Brain pericyte (primary cell): ENCODE measurements around the gene EHD4.

Source experiments
- DNase-seq: peaks from one replicate; pipeline ENCODE4 v3.0.0-alpha.2; 2012; ENCODE audit warnings: low read depth, low spot score

EHD4 gene

GRCh38 chr15:41994772-41995475 is 22.6 kb upstream of the EHD4 start:
- DNase-seq, result no peak

DNA sequence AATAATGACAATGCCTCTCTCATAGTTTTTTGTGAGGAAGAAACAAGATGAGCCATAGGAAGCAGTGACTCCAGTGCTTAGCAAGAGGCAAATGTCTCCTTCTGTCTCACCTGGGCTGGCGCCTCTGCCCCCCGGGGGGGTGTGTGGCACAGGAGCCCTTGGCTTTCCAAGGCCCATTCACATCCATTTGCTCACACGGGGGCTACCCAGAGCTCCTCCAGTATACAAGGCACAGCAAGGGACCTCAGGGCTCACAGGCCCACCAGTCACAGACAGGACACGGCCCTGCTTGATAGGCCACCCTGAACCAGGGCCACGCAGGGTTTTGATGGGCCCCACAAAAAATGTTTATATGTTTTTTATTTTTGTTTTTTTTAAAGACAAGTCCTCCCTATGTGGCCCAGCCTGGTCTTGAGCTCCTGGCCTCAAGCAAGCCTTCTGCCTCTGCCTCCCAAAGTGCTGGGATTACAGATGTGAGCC is 21.9 kb upstream of the EHD4 start:
- DNase-seq, result no peak

- no peak for DNase-seq
Observed at GRCh38 chr15:41993472-41994170, 21.3 kb upstream of the EHD4 start.

DNA sequence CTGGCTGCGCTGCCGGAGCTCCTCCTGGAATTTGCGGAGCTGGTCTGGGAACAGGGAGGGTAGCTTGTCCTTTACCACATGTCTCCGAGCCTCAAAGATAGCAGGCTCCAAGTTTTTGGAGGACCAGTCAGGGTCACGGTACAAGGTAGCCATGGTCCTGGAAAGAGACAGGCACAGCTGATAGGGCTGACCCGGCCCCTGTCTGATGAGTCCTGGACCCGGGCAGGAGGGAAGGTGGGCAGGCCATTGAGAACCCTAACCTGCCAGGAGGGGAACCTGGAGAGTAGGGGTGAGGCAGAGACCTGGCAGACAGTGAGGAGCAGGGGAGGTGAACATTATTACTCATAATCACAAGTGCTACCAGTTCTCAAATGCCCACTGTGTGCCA is 20.4 kb upstream of the EHD4 start:
- no peak for DNase-seq

DNA sequence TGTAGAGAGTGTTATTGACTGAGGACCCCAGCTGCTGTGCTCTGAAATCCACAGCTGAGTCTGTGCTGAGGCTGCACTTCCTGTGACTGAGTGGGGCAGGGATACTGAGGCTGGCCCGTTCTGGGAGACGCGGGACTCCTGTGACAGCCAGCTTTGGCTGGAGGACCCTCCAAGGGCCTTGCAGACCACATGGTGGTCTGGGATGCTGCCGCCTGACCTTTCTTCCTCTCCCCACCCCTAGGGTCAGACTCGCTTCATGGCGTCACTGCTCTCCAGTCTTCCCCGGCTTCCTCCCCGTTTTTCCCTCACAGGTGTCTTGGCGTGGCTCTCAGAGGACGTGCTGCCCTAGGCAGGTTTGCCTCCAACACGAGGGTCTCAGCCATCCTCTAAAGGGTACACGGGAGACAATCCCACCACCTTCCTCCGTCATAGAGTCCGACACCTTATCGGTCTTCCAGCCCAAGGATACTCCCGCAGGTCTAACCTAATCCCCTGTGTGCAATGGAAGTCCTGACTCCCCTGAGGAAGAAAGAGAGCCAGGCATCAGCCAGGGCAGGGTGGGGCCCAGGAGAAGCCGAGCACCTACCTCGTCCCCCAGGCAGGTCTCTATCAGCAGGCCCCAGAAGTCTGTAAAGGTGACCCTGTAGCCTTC is 19.9 kb upstream of the EHD4 start:
- no peak for DNase-seq

DNA sequence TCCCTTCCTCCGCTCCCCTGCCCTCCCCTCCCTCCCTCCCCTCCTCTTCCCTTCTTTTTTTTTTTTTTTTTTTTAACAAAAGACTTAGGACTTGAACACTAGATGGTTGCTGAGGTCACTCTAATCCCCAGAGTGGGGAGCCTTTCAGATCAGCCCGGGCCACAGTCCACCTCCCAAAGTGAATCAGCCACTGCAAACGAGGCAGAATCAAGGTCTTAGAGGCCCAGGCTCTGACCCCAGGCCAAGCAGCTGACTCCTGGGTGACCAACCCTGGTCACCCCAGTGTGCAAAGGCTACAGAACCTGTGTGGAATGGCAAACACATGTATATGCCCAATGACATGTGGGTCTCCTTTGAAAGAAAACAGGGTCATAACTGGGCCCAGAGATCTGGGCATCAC is 18.3 kb upstream of the EHD4 start:
- DNase-seq, result no peak

DNA sequence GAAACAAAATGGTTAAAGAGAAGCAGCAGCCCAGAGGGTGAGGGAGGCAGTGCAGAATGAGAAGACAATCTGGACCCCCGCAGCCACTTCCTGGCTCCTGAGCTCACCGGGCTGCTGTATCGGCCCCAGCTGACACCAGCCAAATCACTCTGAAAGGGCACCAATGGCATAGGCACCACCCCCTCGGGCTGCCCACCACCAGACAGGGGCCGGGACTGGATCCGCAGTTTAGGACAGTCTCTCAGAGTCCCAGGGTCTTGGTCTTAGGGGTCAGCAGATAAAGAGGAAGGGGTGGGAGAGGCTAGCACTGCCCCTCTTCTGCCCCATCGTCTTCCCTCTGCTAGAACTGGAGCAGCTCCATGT is 17.9 kb upstream of the EHD4 start:
- no peak for DNase-seq

DNA sequence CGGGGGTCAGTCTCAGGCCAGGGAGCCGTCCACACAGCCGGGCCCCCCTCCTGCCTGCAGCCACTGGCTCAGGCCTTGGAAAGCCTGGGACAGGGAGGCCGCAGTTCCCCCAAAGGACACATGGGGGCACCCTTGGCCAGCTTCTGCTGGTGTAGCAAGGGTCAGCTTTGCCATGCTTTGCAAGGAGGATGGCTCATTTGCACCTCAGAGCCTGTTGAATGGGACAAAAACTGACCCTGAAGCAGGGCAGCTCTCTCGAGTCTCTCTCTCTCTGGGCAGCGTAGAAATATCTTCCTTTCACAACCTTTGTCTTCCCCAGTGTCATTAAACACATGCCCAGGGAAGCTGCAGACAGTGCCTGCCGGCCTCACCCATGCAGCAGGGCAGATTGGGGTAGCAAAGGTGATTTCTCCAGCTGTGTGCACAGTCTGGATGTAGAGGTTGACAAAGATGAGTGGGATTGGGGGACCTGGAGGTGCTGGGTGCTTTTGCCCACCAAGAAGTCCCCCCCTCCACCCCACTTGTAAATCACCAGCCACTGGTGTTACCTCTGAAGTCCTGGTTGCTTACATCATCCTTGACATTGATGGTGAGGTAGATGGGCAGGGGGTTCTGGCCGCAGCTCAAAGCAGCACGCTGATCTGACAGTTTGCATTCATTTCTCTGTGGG is 17.4 kb upstream of the EHD4 start:
- no peak for DNase-seq

- no peak for DNase-seq
Observed at GRCh38 chr15:41988896-41989572, 16.7 kb upstream of the EHD4 start.

DNA sequence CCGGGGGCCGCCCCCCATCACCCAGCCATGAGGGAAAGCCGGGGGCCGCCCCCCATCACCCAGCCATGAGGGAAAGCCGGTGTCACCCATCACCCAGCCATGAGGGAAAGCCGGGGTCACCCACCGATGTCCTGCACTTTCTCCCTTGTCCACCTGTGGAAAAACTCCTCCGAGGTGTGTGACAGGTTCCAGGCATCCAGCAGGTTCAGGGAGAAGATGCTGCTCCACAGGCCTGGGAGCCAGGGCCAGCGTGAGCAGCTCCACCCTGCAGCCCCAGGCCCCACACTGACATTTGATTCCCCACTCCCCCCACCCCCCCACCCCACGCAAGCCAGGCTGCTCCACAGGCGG is 15.5 kb upstream of the EHD4 start:
- no peak for DNase-seq

- DNase-seq, result no peak
Observed at GRCh38 chr15:41987246-41987924, 15.0 kb upstream of the EHD4 start.

DNA sequence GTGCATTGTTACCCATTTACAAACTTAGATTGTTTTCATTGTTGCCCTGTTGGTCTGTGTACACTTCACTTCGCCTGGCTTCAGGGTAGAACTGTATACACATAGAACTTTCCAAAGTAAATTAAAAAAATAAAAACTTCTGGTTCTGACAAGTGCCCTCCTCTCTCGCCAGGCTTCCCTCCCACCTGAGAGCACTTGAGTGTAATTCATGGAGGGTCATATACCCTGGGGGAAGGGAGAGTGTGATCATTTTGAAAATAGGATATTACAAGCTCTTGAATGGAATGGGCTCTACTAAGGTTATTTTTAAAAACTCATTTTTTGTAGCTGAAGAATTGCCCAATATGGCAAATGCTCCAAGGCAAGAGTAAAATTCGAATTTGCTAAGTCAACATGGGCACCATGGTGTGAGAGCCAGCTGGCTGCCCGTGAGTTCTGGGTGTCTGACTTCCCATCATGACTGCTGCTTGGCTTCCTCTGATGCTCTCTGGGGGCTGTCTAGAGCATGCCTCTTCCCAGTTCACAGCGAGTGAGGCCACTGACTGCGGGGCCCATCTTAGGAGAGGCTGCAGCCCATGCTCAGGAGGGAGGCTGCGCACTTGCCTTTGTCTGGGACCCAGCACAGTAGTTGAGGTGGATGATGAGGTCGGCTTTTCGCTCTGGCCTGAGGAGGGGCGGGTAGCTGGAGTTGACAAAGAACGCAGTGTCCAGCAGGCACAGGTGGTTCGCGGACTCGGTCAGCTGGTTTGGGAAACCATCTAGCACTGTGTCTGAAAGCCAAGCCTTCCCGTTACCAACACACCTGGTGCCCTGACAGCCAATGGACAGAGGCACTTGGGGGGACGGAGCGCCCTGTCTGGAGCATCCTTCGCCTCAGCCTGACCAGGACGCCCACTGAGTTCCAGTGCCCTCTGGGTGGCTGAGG is 13.1 kb upstream of the EHD4 start:
- DNase-seq, result no peak

DNA sequence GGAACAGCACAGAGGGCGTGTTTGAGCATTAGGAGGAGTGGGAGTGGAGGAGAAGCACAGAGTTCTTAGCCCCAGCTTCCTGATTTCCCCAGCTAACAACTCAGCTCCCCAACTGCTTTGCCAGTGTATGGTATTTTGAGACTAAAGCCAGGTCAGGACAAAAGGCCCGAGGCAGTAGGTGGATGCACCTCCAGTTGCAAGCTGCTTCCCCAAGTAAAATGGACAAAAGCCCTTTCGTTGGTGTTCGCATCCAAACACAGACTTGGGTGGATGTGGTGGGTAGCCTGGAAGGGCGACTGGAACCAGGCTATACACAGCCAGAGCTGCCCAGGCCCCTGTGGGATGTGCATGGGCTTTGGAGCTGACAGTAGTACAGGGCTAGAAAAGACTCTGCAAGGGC is 12.3 kb upstream of the EHD4 start:
- no peak for DNase-seq

- DNase-seq, result no peak
Observed at GRCh38 chr15:41983621-41984571, 11.5 kb upstream of the EHD4 start.

DNA sequence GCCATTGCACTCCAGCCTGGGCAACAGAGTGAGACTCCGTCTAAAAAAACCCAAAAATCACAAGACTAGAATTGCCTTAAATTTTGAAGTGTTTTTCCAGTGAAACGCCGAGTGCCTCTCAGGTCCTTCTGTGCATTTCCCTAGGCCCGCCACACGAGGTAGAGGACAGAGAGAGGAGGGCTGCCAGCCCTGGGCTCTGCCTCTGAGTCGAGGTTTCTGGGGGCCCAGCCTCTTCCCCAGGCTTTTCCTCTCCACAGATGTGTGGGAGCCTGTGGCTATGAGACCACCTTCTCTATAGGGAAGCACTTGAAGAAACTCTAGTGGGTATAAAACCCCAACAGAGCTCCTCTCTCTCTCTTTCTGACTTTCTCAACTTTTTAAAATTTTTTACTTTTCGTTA is 10.9 kb upstream of the EHD4 start:
- no peak for DNase-seq

DNA sequence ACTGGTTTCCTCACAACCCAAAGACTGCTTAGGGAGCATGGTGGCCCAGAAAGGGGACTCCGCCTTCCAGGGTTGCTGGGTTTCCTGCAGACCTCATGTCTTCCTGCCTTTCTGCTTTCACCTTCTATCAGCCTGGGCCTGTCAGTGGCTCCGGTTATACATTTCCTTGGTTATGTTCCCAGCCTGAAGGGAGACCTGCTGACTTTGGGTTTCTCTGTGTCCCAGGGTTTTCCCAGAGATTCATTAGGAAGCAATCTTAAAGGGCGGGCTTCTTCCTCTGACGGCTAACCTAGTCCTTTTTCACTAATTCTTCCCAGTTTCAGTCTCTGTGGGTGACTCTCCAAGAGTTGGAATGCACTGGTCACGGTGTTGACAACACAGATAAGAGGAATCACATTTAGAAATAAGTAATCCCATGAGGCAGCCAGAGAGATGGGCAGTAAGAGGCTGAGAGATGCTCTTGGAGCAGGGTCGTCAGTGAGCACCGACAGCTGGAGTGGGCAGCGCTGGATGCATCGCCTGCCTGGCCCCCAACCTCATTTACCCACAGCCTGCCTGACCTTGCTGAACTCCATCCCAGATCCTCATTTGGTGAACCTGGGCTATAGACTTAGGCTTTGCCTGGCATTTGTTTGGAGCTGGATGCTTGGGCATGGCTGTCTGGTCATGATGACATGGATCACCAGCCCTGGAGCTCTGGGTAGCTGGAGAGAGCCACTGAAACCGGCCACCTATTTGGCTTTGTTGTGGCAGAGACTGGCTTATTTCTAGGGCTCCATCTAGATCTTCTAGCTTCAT is 10.0 kb upstream of the EHD4 start:
- no peak for DNase-seq

DNA sequence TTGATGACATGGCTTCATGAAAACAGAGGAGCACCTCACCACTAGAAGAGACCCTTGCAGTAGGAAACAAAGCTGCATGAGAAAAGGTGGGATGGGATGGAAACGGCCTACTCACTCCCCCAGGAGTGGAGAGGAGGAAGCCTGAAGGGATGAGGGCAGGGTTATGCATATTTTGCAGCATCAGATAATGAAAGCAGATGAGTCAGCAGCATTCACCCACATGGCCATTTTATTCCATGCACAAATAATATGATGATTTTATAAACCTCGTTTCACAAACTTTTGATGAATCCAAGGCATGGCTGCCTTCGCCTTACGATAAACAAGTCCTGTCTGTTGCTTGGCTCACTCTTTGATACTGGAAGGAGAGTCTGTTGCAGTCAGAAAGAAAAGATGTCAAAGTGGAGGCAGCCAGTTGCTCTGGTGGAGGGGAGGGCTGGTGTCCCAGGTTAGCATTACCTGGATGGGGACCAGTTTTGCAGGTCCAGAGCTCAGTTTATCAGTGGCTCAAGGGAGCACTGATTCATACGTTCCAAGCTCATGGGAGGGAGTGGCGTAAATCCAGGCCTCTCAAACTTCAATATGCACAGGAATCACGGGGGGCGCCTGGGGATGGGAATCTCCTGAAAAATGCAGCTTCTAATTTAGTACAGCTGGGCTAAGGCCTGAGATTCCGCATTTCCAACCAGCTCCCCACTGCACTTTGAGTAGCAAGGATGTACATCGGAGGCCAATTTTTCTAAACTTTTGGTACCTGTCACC is 9.2 kb upstream of the EHD4 start:
- no peak for DNase-seq
